NT2/D1 (cell line): ENCODE data around the gene DPM2.

ENCODE experiments used
- SUZ12 ChIP-seq: IDR thresholded peaks from 2 replicates; pipeline ENCODE4 v1.6.1; 2011; ENCODE audit not compliant: insufficient read length, insufficient read depth; ENCODE audit errors: extremely low read depth
- YY1 ChIP-seq: IDR thresholded peaks from 2 replicates; pipeline ENCODE4 v1.6.1; 2011; ENCODE audit not compliant: insufficient read length, insufficient read depth
- ZNF274 ChIP-seq: IDR thresholded peaks from 2 replicates; pipeline ENCODE4 v1.6.1; 2011; ENCODE audit warnings: mild to moderate bottlenecking, low read depth, low read length

DNA sequence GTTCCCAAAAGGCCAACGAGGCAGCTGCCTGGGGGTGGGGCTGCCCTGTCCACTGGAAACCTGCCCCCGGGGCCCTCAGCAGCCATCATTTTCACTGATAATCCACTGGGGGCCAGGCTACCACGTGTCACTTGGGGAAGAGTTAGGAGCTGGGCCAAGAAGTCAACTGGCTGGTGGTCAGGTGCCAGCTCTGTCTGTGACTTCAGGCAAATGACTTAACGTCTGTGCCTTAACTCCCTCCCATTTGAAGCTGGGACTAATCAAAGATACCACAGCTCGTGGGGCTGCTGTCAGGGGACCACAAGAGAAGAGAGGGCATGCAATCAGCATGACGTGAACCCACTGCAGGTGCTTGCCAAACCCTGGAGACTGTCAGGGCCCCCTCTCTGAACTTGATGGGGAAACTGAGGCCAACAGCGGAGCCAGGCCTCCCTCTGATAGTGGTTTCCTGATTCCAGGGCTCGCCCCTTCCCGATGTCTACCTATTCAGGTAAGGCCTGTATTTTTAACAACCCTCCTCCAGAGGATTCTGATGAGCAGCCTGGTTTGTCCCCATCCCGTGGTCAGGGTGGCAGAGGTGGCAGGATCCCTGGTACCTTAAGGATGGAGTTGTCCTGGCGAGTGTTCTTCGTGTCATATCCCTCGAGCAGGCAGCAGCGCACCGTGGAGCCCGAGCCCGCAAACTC is 12.3 kb upstream of the DPM2 start:
- no peak for TF ChIP-seq SUZ12
- TF ChIP-seq ZNF274 = no peak
- no peak for TF ChIP-seq YY1
